Activated T-cell treated with anti-CD3 and anti-CD28 coated beads, Interleukin-2, amount 50 U/mL, for 48 hours (primary cell): ENCODE measurements around the gene PITPNM1.

Source experiments
- DNase-seq, 2 experiments: peaks; one replicate each; pipeline ENCODE4 v3.0.0-alpha.2; 2020

Gene PITPNM1

GRCh38 chr11:67463680-67464410 is 41.3 kb downstream of the PITPNM1 start:
- no peak for DNase-seq

- DNase-seq: no peak
These were observed 42.0 kb downstream of the PITPNM1 start for GRCh38 chr11:67463186-67463585.

- no peak for DNase-seq
These were observed 46.9 kb downstream of the PITPNM1 start for GRCh38 chr11:67458266-67458665.

GRCh38 chr11:67457453-67457852 is 47.7 kb downstream of the PITPNM1 start:
- DNase-seq: no peak

GRCh38 chr11:67456068-67456705 is 49.0 kb downstream of the PITPNM1 start:
- no peak for DNase-seq

- DNase-seq: no peak
These were observed 50.1 kb downstream of the PITPNM1 start, which contains the start of gene CABP4 for GRCh38 chr11:67455054-67455453. CABP4 (plus strand) TSS chr11:67455354; CDS start chr11:67455424, 70 bp downstream.

- no peak for DNase-seq
These were observed 51.1 kb downstream of the PITPNM1 start for GRCh38 chr11:67453816-67454732.

- no peak for DNase-seq
These were observed 52.8 kb downstream of the PITPNM1 start, which contains the start of gene GPR152 for GRCh38 chr11:67452141-67452952. GPR152 (minus strand) TSS chr11:67452729; CDS start chr11:67452724, 5 bp downstream.

GRCh38 chr11:67451658-67451976 is 53.5 kb downstream of the PITPNM1 start:
- no peak for DNase-seq

GRCh38 chr11:67450796-67451657 is 54.1 kb downstream of the PITPNM1 start:
- DNase-seq: no peak

GRCh38 chr11:67449116-67449844 is 55.9 kb downstream of the PITPNM1 start:
- no peak for DNase-seq

GRCh38 chr11:67448220-67448609 is 56.9 kb downstream of the PITPNM1 start:
- DNase-seq: no peak

- DNase-seq: no peak
These were observed 59.6 kb downstream of the PITPNM1 start for GRCh38 chr11:67445515-67445914.

- DNase-seq: peak in 1 of 2 experiments; percentile 26
These were observed 62.4 kb downstream of the PITPNM1 start for GRCh38 chr11:67442504-67443404.
